AG04450 (cell line): ENCODE results near the gene HRH2. TPM values are rescaled to one million over a fixed set of nuclear protein-coding genes. Genes with fewer than 3 reads are reported as not detected.

Source experiments
- CTCF ChIA-PET: fragments of 300-600, 350-600 bp; formaldehyde crosslinking; extraction: SDS; loops from one replicate; lab custom pipeline; 2022; ENCODE audit warnings: antibody characterized with exemption, inconsistent platforms; lab: Charles Lee
- POLR2A ChIA-PET: fragments of 350-600 bp; formaldehyde crosslinking; extraction: SDS; loops from one replicate; lab custom pipeline; 2021; ENCODE audit warnings: antibody characterized with exemption, inconsistent platforms; lab: Yijun Ruan, JAX
- DNase-seq: peaks from one replicate; pipeline ENCODE4 v3.0.0-alpha.2; 2011; ENCODE audit warnings: low read depth, low spot score
- H3K27ac ChIP-seq: one replicate; pipeline ENCODE4 v1.5.1; 2012; ENCODE audit warnings: low read depth, low read length, control low read depth
- H3K27me3 ChIP-seq: one replicate; pipeline ENCODE4 v1.6.0; 2012; ENCODE audit warnings: low read length; ENCODE audit not compliant: control insufficient read depth, insufficient read depth
- H3K4me3 ChIP-seq: 2 replicates; pipeline ENCODE4 v1.5.1; 2011; ENCODE audit warnings: mild to moderate bottlenecking, low read depth, low read length, control low read depth
- H3K9me3 ChIP-seq: 2 replicates; pipeline ENCODE4 v1.5.1; 2012; ENCODE audit warnings: low read length; ENCODE audit not compliant: control insufficient read depth, insufficient read depth
- polyA plus RNA-seq: library from polyadenylated mRNA; depleted of rRNA; stranded (reverse); fragments of >200 nt; gene quantifications from 2 replicates; pipeline ENCODE4 v1.2.3, GENCODE V29; 2011
- TF ChIP-seq, protein P1 (sequence below): IDR thresholded peaks from 2 replicates; pipeline ENCODE4 v1.5.1; 2011; ENCODE audit warnings: low read depth, low read length, control low read depth, inconsistent platforms

Gene HRH2
- polyA plus RNA-seq, 1 experiment, result not detected

DNA sequence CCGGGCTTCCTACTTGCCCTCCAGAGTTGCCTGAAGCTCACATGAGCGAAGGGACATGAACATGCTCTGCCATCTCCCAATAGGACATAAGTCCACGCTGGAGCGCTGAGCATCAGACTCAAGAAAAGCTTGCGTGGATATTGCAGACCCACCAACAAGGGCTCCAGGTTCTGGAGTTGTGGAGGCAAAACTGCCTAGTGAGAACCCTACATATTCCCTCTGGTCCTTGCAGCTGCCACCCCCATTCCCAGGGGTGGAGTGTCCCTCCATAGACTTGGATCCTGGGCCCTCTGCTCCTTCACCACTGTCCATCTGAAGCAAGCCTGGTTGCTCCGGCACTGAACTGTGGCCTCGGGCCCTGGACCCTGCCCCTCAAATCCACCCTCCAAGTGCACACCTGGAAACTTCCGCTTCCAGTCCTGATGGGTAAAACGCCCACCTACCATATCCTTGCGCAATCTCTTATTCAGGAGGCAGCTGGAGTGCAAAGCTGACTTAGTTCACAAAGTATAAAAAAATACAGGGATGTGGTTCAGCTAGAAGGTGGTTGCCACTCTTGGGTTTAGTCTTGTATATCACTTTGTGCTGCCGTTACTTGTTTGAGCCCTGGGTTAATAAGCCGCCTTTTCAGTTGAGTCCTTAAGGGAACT lies 28.0 kb downstream of the HRH2 start:
- Histone ChIP-seq H3K4me3 (no peak overlapping the region), H3K27me3 (no peaks in the 10 kb centered on the region), H3K9me3 (peaks cover 15% of the 10 kb centered on the region; the same call in 1 of the 2 replicates), H3K27ac (no peak overlapping the region)
- ChIA-PET CTCF (no interaction called here), POLR2A (no interaction called here)
- TF ChIP-seq, protein P1, sequence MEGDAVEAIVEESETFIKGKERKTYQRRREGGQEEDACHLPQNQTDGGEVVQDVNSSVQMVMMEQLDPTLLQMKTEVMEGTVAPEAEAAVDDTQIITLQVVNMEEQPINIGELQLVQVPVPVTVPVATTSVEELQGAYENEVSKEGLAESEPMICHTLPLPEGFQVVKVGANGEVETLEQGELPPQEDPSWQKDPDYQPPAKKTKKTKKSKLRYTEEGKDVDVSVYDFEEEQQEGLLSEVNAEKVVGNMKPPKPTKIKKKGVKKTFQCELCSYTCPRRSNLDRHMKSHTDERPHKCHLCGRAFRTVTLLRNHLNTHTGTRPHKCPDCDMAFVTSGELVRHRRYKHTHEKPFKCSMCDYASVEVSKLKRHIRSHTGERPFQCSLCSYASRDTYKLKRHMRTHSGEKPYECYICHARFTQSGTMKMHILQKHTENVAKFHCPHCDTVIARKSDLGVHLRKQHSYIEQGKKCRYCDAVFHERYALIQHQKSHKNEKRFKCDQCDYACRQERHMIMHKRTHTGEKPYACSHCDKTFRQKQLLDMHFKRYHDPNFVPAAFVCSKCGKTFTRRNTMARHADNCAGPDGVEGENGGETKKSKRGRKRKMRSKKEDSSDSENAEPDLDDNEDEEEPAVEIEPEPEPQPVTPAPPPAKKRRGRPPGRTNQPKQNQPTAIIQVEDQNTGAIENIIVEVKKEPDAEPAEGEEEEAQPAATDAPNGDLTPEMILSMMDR, result no peak
- DNase-seq, result no peak

DNA sequence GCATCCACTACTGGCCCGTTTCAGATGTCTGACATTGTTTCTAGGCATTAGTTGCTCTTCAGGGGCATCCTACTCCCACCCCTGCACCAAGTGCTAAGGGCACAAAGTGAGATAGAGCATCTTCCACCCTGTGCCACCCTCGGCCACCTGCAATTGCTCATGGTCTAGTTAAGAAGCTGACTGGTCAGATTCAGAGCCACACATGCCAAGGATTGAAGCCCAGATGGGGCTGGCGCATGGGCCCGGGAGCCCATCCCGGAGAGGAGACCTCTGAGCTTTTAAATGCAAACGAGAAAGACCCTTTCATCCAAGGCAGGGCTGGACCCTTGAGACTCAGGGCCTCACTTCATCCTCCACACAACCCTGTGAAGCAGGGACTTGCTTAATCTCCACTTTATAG lies 28.5 kb downstream of the HRH2 start:
- DNase-seq, result no peak
- H3K27ac ChIP-seq, result no peak overlapping the region
- peaks cover 17% of the 10 kb centered on the region; the same call in 1 of the 2 replicates for H3K9me3 ChIP-seq
- no peaks in the 10 kb centered on the region for H3K27me3 ChIP-seq
- no peak overlapping the region for H3K4me3 ChIP-seq
- CTCF ChIA-PET, result no interaction called here
- TF ChIP-seq, protein P1, result no peak
- POLR2A ChIA-PET, result no interaction called here

DNA sequence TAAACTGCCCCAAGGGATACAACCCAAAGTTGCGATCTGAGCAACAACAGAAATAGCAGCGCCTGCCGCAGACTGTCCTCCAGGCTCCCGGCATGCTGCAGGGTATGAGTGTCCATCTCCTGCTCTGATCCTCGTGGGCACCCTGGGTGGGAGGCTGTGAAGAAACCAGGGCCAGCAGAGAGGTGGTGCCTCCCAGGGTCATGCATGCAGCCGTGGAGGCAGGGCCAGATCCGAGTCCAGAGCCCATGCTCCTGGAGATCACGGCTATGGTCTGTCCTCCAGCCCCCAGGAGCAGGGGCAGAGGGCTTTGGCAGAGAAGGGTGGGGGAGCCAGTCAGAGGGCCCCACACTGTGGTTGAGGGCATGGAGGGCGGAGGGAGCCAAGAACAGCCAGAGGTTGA lies 29.0 kb downstream of the HRH2 start:
- Histone ChIP-seq H3K27me3 (no peaks in the 10 kb centered on the region), H3K27ac (no peak overlapping the region), H3K9me3 (peaks cover 17% of the 10 kb centered on the region; the same call in 1 of the 2 replicates), H3K4me3 (no peak overlapping the region)
- TF ChIP-seq, protein P1, result no peak
- POLR2A ChIA-PET, result no interaction called here
- DNase-seq, result no peak
- CTCF ChIA-PET, result no interaction called here

DNA sequence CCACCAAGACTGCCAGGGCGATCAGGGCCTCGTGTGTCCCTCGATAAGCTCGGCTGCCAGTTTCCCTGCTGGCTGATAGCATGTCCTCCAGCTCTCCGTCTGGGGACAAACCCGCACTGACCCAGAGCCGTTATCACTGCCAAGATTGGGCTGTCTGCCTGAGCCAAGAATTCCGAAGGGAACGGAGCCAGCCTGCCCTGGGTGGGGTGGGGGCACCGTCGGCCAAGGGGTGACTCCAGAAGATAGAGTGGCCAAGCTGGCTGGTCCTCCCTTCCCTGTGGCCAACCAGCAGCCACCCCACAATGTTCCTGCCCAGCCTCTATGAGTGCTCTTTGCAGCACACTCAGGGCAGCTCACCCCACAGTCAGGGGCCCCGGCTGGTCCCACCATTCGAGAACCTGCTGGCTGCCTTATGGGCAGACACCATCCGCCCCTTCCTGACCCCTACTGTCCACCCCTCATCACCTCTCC lies 29.4 kb downstream of the HRH2 start:
- peaks cover 17% of the 10 kb centered on the region; the same call in 1 of the 2 replicates for H3K9me3 ChIP-seq
- ChIA-PET CTCF (no interaction called here), POLR2A (no interaction called here)
- TF ChIP-seq, protein P1, result no peak
- H3K4me3 ChIP-seq, result no peak overlapping the region
- DNase-seq, result no peak
- no peak overlapping the region for H3K27ac ChIP-seq
- H3K27me3 ChIP-seq, result no peaks in the 10 kb centered on the region

DNA sequence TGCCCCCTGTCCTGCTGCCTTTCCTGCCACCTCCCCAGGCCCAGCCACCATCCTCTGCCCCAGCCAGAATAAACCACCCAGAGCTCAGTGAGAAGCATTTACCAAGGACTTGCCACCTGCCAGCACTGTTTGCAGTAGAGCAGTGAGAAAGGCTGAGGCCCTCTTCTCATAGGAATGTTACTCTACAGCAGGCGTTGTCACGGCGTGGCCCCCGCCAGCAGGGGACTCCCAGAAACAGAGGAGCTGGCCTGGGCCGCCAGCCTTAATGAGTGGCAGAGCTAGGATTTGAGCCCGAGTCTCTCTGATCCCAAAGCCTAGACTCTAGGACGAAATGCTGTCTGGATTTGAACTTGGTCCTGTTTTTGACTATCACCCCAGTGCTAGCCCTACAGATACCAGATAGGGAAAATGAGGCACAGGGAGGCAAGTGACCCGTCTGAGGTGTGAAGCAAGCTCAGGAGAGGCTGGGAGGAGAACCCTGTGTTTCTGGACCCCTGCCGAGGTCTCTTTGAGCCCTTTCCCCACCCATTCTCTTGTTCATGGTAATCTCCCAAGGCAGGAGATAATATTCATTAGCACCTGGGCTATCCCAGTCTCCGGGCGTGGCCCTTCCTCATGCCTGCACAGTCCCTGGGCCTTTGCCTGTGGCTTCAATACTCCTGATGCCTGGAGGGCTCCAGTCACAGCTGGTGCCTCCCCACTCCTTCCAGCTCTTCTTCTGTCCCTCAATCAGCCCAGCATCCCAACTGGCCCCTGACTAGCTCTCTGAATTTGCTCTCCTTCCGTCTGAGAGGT lies 30.7 kb downstream of the HRH2 start:
- POLR2A ChIA-PET, result no interaction called here

More for the DNA sequence above, 30.7 kb downstream of the HRH2 start:
- Histone ChIP-seq H3K27me3 (no peaks in the 10 kb centered on the region), H3K4me3 (no peak overlapping the region), H3K9me3 (peaks cover 11% of the 10 kb centered on the region; the same call in 1 of the 2 replicates), H3K27ac (no peak overlapping the region)
- no peak for DNase-seq
- TF ChIP-seq, protein P1, result no peak
- CTCF ChIA-PET, result interaction anchor here (1.6 kb wide), 1 partner anchor 42 kb away, joined by 4 read pairs; no protein-coding TSS in a partner anchor
